HEK293 (cell line): ENCODE results near the gene KIF3B.

Source experiments
- GLIS2 ChIP-seq: fragments of 450-650 bp; formaldehyde crosslinking; IDR thresholded peaks from 2 replicates; pipeline ENCODE4 v1.5.1; 2016; ENCODE audit warnings: missing biosample characterization, missing genetic modification characterization
- KLF8 ChIP-seq: fragments of 450-650 bp; formaldehyde crosslinking; IDR thresholded peaks from 2 replicates; pipeline ENCODE4 v1.5.1; 2016; ENCODE audit warnings: missing biosample characterization, missing genetic modification characterization
- MEIS1 ChIP-seq: sonication (generic); formaldehyde crosslinking; IDR thresholded peaks from 2 replicates; pipeline ENCODE4 v1.8.1; 2022; ENCODE audit warnings: missing genetic modification reagents, mild to moderate bottlenecking, borderline replicate concordance
- MYNN ChIP-seq: fragments of 450-650 bp; formaldehyde crosslinking; IDR thresholded peaks from 2 replicates; pipeline ENCODE4 v1.5.1; 2016; ENCODE audit warnings: missing biosample characterization, missing genetic modification characterization, borderline replicate concordance
- SCRT1 ChIP-seq: fragments of 450-650 bp; formaldehyde crosslinking; IDR thresholded peaks from 2 replicates; pipeline ENCODE4 v1.5.1; 2016; ENCODE audit warnings: missing biosample characterization, missing genetic modification characterization, borderline replicate concordance
- SP2 ChIP-seq: fragments of 450-650 bp; formaldehyde crosslinking; IDR thresholded peaks from 2 replicates; pipeline ENCODE4 v1.5.1; 2016; ENCODE audit warnings: missing biosample characterization, missing genetic modification characterization
- ZBTB1 ChIP-seq: fragments of 450-650 bp; formaldehyde crosslinking; IDR thresholded peaks from 2 replicates; pipeline ENCODE4 v1.5.1; 2016; ENCODE audit warnings: missing biosample characterization, missing genetic modification characterization
- ZBTB17 ChIP-seq: fragments of 450-650 bp; formaldehyde crosslinking; IDR thresholded peaks from 2 replicates; pipeline ENCODE4 v1.5.1; 2016; ENCODE audit warnings: missing biosample characterization, missing genetic modification characterization
- ZNF132 ChIP-seq: fragments of 450-650 bp; formaldehyde crosslinking; IDR thresholded peaks from 2 replicates; pipeline ENCODE4 v1.5.1; 2017; ENCODE audit warnings: missing biosample characterization, missing genetic modification characterization, borderline replicate concordance
- ZNF239 ChIP-seq: fragments of 450-650 bp; formaldehyde crosslinking; IDR thresholded peaks from 2 replicates; pipeline ENCODE4 v1.5.1; 2016; ENCODE audit warnings: missing biosample characterization, missing genetic modification characterization
- ZNF510 ChIP-seq: fragments of 450-650 bp; formaldehyde crosslinking; IDR thresholded peaks from 2 replicates; pipeline ENCODE4 v1.5.1; 2018; ENCODE audit warnings: mild to moderate bottlenecking, missing genetic modification characterization, missing biosample characterization; ENCODE audit not compliant: insufficient replicate concordance
- ZNF529 ChIP-seq: fragments of 450-650 bp; formaldehyde crosslinking; IDR thresholded peaks from 2 replicates; pipeline ENCODE4 v1.5.1; 2017; ENCODE audit warnings: missing genetic modification characterization, missing biosample characterization; ENCODE audit not compliant: insufficient replicate concordance
- ZNF555 ChIP-seq: fragments of 450-650 bp; formaldehyde crosslinking; conservative IDR thresholded peaks from 2 replicates; pipeline ENCODE4 v1.5.1; 2017; ENCODE audit warnings: missing biosample characterization, mild to moderate bottlenecking, missing genetic modification characterization, inconsistent platforms
- ZNF677 ChIP-seq: fragments of 450-650 bp; IDR thresholded peaks from 2 replicates; pipeline ENCODE4 v1.5.0; 2018; ENCODE audit warnings: missing biosample characterization, mild to moderate bottlenecking, missing genetic modification characterization, moderate library complexity
- TF ChIP-seq, protein P1 (sequence below): fragments of 450-650 bp; formaldehyde crosslinking; IDR thresholded peaks from 2 replicates; pipeline ENCODE4 v1.5.1; 2016; ENCODE audit warnings: missing biosample characterization, missing genetic modification characterization, borderline replicate concordance
- TF ChIP-seq, protein P2 (sequence below): fragments of 450-650 bp; formaldehyde crosslinking; IDR thresholded peaks from 2 replicates; pipeline ENCODE4 v1.5.1; 2016; ENCODE audit warnings: missing biosample characterization, missing genetic modification characterization
- TF ChIP-seq, protein P3 (sequence below): fragments of 450-650 bp; formaldehyde crosslinking; IDR thresholded peaks from 2 replicates; pipeline ENCODE4 v1.5.1; 2016; ENCODE audit warnings: missing biosample characterization, missing genetic modification characterization
- TF ChIP-seq, protein P4 (sequence below): fragments of 450-650 bp; formaldehyde crosslinking; conservative IDR thresholded peaks from 2 replicates; pipeline ENCODE4 v1.5.1; 2016; ENCODE audit warnings: low read depth, missing biosample characterization, missing genetic modification characterization
- TF ChIP-seq, protein P5 (sequence below): fragments of 450-650 bp; formaldehyde crosslinking; IDR thresholded peaks from 2 replicates; pipeline ENCODE4 v1.5.1; 2017; ENCODE audit warnings: missing biosample characterization, missing genetic modification characterization

The KIF3B gene

DNA sequence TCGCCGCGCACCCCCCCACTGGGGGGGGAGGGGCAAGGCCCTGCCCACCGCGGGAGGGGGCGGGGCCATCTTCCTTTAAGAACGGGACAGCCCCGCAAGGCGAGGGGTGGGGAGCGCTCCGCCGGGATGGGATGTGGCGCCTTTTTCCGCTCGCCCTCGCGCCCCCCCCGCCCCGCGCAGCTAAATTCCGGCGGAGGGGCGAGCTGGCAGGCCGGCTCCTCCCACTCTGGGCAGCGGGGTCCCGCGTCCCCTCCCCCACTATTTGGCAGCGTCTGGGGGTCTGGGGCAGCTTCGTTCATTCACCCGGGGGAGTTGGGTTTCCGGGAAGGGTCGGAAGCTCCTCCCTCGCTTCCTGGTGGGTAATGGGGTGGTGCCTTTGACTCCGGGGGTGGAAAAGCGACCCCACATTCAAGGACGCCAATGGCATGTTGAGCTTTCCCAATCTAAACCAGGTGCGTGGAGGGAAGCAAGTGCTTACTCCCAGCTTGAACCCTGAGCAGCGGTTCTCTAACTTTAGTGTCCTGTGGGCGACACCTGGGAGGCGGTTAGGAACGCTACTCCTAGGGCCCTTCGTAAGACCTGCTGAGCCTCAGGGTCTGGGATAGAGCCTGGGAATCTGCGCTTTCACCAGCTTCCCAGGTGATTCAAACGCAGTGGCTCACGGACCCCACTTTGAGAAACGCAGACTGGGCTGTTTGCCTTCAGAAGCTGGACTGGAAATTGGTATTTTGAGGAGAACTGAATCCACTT, 81.6 kb downstream of the KIF3B start (continued):
- TF ChIP-seq, protein P1, sequence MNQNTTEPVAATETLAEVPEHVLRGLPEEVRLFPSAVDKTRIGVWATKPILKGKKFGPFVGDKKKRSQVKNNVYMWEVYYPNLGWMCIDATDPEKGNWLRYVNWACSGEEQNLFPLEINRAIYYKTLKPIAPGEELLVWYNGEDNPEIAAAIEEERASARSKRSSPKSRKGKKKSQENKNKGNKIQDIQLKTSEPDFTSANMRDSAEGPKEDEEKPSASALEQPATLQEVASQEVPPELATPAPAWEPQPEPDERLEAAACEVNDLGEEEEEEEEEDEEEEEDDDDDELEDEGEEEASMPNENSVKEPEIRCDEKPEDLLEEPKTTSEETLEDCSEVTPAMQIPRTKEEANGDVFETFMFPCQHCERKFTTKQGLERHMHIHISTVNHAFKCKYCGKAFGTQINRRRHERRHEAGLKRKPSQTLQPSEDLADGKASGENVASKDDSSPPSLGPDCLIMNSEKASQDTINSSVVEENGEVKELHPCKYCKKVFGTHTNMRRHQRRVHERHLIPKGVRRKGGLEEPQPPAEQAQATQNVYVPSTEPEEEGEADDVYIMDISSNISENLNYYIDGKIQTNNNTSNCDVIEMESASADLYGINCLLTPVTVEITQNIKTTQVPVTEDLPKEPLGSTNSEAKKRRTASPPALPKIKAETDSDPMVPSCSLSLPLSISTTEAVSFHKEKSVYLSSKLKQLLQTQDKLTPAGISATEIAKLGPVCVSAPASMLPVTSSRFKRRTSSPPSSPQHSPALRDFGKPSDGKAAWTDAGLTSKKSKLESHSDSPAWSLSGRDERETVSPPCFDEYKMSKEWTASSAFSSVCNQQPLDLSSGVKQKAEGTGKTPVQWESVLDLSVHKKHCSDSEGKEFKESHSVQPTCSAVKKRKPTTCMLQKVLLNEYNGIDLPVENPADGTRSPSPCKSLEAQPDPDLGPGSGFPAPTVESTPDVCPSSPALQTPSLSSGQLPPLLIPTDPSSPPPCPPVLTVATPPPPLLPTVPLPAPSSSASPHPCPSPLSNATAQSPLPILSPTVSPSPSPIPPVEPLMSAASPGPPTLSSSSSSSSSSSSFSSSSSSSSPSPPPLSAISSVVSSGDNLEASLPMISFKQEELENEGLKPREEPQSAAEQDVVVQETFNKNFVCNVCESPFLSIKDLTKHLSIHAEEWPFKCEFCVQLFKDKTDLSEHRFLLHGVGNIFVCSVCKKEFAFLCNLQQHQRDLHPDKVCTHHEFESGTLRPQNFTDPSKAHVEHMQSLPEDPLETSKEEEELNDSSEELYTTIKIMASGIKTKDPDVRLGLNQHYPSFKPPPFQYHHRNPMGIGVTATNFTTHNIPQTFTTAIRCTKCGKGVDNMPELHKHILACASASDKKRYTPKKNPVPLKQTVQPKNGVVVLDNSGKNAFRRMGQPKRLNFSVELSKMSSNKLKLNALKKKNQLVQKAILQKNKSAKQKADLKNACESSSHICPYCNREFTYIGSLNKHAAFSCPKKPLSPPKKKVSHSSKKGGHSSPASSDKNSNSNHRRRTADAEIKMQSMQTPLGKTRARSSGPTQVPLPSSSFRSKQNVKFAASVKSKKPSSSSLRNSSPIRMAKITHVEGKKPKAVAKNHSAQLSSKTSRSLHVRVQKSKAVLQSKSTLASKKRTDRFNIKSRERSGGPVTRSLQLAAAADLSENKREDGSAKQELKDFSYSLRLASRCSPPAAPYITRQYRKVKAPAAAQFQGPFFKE (tag by site-specific recombination), result no peak
- TF ChIP-seq ZNF529 (tag by site-specific recombination), result no peak
- TF ChIP-seq, protein P2, sequence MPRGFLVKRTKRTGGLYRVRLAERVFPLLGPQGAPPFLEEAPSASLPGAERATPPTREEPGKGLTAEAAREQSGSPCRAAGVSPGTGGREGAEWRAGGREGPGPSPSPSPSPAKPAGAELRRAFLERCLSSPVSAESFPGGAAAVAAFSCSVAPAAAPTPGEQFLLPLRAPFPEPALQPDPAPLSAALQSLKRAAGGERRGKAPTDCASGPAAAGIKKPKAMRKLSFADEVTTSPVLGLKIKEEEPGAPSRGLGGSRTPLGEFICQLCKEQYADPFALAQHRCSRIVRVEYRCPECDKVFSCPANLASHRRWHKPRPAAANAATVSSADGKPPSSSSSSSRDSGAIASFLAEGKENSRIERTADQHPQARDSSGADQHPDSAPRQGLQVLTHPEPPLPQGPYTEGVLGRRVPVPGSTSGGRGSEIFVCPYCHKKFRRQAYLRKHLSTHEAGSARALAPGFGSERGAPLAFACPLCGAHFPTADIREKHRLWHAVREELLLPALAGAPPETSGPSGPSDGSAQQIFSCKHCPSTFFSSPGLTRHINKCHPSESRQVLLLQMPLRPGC (tag by site-specific recombination), result peak; percentile 56
- TF ChIP-seq MEIS1 (CRISPR knock-in tag), result no peak
- TF ChIP-seq, protein P3, sequence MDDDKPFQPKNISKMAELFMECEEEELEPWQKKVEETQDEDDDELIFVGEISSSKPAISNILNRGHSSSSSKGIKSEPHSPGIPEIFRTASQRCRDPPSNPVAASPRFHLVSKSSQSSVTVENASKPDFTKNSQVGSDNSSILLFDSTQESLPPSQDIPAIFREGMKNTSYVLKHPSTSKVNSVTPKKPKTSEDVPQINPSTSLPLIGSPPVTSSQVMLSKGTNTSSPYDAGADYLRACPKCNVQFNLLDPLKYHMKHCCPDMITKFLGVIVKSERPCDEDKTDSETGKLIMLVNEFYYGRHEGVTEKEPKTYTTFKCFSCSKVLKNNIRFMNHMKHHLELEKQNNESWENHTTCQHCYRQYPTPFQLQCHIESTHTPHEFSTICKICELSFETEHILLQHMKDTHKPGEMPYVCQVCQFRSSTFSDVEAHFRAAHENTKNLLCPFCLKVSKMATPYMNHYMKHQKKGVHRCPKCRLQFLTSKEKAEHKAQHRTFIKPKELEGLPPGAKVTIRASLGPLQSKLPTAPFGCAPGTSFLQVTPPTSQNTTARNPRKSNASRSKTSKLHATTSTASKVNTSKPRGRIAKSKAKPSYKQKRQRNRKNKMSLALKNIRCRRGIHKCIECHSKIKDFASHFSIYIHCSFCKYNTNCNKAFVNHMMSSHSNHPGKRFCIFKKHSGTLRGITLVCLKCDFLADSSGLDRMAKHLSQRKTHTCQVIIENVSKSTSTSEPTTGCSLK (tag by site-specific recombination), result no peak
- no peak for TF ChIP-seq ZBTB1 (tag by site-specific recombination)
- no peak for TF ChIP-seq MYNN (tag by site-specific recombination)
- TF ChIP-seq ZBTB17 (tag by site-specific recombination), result no peak; the same call in 1 of the 2 replicates
- TF ChIP-seq, protein P4, sequence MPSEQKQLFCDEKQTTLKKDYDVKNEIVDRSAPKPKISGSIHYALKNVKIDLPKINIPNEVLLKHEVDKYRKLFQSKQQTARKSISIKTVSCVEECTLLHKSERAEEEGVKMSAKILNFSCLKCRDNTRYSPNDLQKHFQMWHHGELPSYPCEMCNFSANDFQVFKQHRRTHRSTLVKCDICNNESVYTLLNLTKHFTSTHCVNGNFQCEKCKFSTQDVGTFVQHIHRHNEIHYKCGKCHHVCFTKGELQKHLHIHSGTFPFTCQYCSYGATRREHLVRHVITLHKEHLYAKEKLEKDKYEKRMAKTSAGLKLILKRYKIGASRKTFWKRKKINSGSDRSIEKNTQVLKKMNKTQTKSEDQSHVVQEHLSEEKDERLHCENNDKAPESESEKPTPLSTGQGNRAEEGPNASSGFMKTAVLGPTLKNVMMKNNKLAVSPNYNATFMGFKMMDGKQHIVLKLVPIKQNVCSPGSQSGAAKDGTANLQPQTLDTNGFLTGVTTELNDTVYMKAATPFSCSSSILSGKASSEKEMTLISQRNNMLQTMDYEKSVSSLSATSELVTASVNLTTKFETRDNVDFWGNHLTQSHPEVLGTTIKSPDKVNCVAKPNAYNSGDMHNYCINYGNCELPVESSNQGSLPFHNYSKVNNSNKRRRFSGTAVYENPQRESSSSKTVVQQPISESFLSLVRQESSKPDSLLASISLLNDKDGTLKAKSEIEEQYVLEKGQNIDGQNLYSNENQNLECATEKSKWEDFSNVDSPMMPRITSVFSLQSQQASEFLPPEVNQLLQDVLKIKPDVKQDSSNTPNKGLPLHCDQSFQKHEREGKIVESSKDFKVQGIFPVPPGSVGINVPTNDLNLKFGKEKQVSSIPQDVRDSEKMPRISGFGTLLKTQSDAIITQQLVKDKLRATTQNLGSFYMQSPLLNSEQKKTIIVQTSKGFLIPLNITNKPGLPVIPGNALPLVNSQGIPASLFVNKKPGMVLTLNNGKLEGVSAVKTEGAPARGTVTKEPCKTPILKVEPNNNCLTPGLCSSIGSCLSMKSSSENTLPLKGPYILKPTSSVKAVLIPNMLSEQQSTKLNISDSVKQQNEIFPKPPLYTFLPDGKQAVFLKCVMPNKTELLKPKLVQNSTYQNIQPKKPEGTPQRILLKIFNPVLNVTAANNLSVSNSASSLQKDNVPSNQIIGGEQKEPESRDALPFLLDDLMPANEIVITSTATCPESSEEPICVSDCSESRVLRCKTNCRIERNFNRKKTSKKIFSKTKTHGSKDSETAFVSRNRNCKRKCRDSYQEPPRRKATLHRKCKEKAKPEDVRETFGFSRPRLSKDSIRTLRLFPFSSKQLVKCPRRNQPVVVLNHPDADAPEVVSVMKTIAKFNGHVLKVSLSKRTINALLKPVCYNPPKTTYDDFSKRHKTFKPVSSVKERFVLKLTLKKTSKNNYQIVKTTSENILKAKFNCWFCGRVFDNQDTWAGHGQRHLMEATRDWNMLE (tag by site-specific recombination), result no peak
- TF ChIP-seq SCRT1 (tag by site-specific recombination), result no peak
- TF ChIP-seq GLIS2 (tag by site-specific recombination), result peak; percentile 91
- no peak for TF ChIP-seq ZNF132 (tag by site-specific recombination)
- TF ChIP-seq, protein P5, sequence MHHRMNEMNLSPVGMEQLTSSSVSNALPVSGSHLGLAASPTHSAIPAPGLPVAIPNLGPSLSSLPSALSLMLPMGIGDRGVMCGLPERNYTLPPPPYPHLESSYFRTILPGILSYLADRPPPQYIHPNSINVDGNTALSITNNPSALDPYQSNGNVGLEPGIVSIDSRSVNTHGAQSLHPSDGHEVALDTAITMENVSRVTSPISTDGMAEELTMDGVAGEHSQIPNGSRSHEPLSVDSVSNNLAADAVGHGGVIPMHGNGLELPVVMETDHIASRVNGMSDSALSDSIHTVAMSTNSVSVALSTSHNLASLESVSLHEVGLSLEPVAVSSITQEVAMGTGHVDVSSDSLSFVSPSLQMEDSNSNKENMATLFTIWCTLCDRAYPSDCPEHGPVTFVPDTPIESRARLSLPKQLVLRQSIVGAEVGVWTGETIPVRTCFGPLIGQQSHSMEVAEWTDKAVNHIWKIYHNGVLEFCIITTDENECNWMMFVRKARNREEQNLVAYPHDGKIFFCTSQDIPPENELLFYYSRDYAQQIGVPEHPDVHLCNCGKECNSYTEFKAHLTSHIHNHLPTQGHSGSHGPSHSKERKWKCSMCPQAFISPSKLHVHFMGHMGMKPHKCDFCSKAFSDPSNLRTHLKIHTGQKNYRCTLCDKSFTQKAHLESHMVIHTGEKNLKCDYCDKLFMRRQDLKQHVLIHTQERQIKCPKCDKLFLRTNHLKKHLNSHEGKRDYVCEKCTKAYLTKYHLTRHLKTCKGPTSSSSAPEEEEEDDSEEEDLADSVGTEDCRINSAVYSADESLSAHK (tag by site-specific recombination), result no peak
- TF ChIP-seq ZNF677, result no peak
- no peak for TF ChIP-seq ZNF239
- peak; percentile 87 for TF ChIP-seq KLF8 (tag by site-specific recombination)
- peak; percentile 72 for TF ChIP-seq SP2 (tag by site-specific recombination)
- no peak for TF ChIP-seq ZNF555 (tag by site-specific recombination)
- TF ChIP-seq ZNF510 (tag by site-specific recombination), result no peak
